AG20443 (cell line): Measurements from ENCODE around the gene PPP4R4.

ENCODE experiments used
- DNase-seq: peaks from one replicate; pipeline ENCODE4 v3.0.0; 2012; ENCODE audit warnings: low spot score, mixed read lengths

The PPP4R4 gene

DNA sequence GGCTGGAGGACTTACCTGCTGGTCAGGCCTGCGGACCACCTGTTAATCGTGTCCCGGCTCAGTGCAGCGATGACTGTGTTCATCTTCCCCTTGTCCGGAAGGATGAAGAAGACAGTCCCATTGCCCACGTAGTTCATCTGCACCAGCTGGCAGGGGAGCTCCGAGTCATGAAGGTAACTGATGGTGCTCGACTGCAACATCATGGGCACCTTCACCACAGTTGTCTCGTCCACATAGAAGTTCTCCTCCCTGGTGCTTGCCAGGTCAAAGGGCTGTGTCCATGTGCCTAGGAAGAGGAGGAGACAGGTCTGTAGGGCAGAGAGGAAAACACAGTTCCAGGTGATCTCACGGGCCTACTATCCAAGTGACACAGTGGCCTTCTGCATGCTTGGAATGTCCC lies 135.6 kb downstream of the PPP4R4 start:
- DNase-seq: peak; percentile 2

DNA sequence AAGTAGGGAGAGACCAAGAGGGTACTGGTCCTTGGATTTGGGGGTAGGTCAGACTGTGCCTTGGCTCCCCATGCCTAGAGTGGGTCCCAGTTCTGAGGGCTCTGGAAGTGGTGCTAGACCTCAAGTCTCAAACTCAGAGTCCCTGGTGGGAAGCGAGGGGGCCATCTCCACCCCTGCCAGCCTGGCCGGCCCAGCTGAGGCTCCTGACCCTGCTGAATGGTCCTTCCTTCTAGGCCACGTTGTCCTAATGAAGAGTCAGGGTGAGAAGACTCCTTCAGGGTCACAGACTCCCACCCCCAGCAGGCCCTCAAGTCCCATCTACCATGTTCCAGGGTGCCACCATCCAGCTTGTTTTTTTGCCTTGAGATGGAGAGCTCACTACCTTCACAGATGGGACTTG lies 136.1 kb downstream of the PPP4R4 start:
- DNase-seq: peak; percentile 0

DNA sequence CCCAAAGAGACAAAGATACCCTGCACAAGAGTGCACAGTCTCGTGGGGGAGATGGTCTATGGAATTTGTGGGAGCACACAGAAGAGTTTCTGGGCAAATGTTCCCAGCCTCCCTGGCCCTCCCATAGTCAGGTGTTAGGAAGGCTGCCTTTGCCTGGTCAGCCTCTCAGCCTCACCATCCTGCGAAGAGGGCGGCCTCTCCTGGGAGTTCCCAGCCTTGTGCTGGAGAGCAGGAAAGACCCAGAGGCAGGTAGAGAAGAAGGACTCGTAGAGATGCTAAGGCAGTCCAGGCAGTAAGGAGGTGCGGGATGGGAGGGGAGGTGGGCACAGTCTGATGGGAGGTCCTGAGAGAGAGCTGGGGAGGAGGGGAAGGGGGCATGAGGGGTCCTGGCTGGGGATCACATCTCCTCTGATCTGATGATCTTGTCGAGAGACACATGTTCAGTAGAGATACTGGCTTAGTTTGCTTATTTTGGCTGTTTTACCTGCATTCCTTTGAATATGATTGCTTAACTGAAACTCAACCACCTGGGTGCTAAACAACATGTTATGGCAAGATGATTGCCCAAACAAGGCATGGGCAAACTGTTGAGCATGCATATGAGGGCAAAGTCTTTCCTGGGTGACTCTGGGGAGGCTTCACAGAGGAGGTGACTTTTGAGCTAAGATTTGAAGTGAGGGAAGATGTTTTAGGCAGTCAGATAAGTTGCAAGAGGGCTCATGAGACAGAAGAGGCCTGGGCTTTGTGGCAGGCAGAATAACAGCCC lies 138.5 kb downstream of the PPP4R4 start:
- DNase-seq: peak; percentile 2

DNA sequence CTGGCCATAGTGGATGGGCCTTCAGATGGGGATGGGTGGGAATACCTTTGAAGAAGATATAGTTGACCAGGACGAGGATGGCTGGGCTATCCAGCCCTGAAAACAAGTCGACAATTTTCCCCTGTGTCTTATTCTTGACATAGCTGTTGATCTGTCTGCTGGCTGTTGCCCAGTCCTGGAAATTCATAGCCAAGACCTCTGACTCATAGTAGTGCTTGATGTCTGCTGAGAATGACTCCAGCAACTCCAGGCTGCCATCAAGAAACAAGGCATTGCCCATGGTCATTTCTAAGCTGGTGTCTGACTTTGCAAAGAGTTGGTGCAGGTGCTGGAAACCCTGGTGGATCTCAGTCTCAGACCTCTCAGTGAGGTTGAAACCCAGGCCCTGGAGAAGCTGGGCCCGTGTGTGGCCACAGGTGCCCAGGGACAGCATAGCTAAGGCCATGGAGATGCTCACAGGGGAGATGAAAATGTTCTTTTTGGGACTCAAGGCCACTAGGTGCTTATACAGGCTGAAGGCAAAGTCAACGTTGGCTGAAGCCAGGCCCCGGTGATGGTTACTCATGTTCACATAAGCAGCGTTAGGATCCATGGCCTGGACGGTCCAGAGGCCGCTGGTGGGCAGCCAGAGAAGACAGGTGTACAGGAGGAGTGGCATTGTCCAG lies 140.0 kb downstream of the PPP4R4 start:
- no peak for DNase-seq

DNA sequence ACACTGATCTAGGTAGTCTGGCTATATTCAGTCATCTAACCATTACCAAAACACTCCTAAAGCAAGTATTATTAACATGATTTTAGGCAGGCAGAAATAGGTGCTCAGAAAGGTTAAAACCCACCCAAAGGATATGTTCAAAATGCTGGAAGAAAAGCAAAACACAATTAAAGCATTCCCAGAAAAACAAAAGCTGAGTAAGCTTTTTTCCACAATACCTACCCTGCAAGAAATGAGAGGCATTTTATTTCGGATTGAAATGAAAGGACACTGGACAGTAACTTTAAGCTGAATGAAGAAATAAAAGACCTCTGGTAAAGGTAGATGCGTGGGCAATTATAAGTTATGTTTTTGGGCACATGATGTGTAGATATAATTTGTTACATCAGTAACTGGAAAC lies 140.8 kb downstream of the PPP4R4 start:
- no peak for DNase-seq

DNA sequence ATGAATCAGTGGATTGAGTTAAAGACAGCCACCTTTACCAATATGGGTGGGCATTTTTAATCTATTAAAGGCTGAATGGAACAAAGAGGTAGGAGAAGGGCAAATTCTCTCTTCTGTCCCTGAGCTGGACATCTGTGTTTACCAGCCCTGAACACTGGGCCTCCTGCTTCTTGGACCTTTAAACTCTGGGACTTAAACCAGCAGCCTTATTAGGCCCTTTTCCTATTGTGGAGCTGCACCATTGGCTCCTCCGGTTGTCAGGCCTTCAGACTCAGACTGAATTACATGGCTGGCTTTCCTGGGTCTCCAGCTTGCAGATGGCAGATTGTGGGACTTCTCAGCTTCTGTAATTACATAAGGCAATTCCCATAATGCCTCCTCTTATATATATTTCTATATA lies 142.6 kb downstream of the PPP4R4 start:
- DNase-seq: no peak

DNA sequence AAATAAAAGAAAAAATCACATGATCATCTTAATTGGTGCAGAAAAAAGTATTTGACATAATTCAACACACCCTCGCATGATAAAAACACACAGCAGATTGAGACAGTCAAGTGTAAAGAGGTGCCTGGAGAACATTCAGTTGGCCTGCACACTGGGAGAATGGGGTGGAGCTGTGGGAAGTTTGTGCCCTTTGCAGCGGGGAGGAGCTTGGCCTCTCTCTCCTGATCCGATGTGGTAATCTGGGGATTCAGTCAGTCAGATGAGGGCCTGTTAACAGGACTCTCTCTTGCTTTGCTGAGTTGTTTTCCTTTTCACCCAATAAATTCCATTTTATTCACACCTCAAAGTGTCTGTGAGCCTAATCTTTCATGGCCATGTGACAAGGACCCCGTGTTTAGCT lies 143.1 kb downstream of the PPP4R4 start:
- no peak for DNase-seq

DNA sequence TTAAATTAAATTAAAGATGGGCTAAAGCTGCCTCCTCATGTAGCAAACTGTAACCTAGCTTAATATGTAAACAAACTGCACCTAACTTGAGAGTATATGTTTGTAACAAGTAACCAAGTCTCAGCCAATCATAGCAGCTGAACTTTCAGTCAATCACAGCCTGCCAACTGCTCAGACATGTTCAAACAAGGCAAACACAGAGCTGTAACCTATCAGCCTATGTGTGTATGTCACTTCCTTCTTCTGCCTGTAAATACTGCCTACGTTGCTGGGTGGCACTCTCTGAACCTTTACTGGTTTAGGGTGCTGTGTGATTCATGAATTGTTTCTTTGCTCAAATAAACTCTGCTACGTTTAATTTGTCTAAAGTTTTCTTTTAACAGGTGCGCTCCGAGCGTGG lies 146.1 kb downstream of the PPP4R4 start:
- no peak for DNase-seq

DNA sequence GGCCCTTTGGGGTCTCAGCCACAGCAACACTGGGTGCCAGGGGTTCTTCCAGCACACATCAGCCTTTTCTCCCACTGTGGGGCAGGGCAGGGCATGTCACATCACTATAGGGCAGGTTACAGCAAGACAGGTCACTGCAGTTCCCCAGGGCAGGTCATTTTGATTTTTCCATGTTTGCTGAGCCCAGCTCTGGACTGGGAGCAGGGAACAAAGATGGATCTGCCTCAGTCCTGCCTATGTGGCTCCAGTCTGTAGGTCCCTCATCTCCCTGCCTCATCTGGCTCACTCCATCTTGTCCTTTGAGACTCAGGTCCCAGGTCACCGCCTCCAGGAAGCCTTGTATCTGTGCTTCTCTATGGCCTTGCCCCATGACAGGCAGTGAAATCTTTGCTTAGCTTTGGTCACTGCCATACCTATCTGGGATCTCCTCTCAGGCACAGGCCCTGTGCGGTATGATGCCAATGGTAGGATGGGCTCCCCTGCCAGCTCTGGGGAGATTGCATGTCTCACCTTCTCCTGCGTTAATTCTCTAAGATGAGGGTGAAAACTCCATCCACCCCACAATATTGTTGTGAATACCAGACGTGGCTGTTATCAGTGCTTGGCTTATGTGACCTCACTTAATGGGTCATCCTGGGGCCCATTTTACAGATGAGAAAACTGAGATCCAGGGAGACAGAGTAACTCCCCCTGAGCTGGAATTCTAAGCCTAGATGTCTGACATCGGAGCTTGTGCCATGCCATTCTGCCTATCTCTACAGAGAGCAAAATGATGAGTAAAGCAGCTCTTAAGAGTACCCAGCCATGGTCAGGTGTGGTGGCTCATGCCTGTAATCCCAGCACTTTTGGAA lies 147.5 kb downstream of the PPP4R4 start:
- no peak for DNase-seq

DNA sequence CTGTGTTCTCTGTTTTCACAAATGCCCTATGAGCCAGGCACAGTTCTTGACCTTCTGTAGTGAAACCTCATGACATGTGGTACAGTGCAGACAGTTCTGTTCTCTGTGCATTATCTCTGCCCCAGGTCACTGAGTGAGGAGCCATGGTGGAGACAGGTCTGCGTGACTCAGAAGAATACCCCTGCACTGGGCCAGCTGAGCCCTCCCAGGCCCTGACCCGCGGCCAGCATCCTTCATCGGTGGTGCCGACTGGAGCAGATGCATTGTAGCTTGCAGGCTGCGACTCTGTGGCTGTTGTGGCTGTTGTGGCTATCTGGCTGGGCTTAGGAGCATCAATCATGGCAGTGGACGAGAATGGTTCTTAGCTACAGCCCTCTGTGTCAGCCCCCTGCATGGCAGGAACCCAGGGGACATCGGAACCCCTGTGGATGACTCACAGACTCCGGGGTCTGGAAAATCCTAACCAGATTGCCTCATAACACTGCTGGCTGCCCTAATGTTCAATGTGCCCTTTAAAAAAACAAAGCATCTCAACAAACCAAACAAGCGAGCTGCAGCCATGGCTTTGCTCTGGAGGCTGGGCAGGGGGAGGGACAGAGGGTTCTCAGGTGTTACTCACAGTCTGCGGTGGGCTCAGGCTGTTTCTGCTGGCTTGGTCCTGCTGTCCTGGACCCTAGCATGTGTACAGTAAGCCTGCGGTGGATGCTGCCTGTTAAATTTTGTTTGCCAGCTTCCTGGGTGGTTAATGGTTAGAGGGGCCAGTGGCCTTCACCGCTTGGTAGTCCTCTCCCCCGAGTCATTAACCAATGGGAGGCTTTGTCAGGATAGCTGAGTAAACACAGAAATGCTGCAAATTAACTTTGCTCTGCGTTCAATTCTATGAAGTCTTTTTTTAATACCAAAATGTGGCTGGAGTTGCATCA lies 148.8 kb downstream of the PPP4R4 start, which contains the start of gene SERPINA6:
SERPINA6 (minus strand) TSS at position 689 of the 923 bp plus-strand sequence. CDS start 8,688 bp downstream, outside the sequence.
- peak; percentile 30 for DNase-seq

DNA sequence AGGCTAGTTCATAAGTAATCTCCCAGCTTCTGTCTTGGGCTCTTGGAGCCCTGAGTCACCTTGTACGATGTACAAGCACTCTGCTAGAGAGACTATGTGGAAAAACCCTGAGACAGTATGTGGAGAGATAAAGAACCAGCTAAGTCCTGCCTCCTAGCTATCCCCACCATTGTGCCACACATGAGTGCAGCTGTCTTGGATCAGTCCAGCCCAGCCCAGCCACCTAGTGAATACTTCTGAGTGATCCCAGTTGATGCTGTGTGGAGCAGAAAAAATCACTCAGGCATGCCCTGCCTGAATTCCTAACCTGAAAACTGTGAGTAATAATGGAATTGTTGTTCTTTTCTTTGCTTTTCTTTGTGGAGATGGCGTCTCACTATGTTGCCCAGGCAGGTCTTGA lies 154.1 kb downstream of the PPP4R4 start:
- DNase-seq: no peak
